PFSK-1 (cell line): ENCODE data around the gene MRPL36.

Source experiments
- FOXP2 ChIP-seq: optimal IDR thresholded peaks from 2 replicates; pipeline ENCODE3; 2011; ENCODE audit warnings: borderline replicate concordance, control low read depth, inconsistent platforms; ENCODE audit not compliant: insufficient read depth; ENCODE audit errors: extremely low read length, extremely low read depth
- POLR2AphosphoS5 ChIP-seq: IDR thresholded peaks from 2 replicates; pipeline ENCODE4 v1.6.1; 2012; ENCODE audit warnings: low read depth, mild to moderate bottlenecking, control low read depth, low read length, moderate library complexity
- REST ChIP-seq, 2 experiments: IDR thresholded peaks; 2 replicates each; pipeline versions ENCODE4 v1.6.1 to v1.8.0; 2011 to 2012; ENCODE audit warnings: low read depth in 2 of 2, low read length in 2 of 2, control low read depth in 1 of 2, inconsistent platforms in 1 of 2, mild to moderate bottlenecking in 1 of 2, moderate library complexity in 1 of 2; ENCODE audit not compliant: insufficient read depth in 1 of 2
- SIN3A ChIP-seq: IDR thresholded peaks from 2 replicates; pipeline ENCODE4 v1.6.1; 2012; ENCODE audit warnings: mild to moderate bottlenecking, low read length, moderate library complexity, borderline replicate concordance; ENCODE audit not compliant: insufficient read depth
- TAF1 ChIP-seq: IDR thresholded peaks from 2 replicates; pipeline ENCODE4 v1.6.1; 2012; ENCODE audit warnings: low read length, control low read depth, borderline replicate concordance; ENCODE audit not compliant: insufficient read depth

The MRPL36 gene

GRCh38 chr5:1778138-1779020 is 21.3 kb downstream of the MRPL36 start:
- TF ChIP-seq FOXP2: no peak
- TF ChIP-seq TAF1: no peak
- TF ChIP-seq POLR2AphosphoS5: no peak
- no peak for TF ChIP-seq SIN3A
- no peak for TF ChIP-seq REST (IDR thresholded peaks at IDR 0.05; ENCODE audit: insufficient read depth in 1 of 2, low read depth in 2 of 2, low read length in 2 of 2)

DNA sequence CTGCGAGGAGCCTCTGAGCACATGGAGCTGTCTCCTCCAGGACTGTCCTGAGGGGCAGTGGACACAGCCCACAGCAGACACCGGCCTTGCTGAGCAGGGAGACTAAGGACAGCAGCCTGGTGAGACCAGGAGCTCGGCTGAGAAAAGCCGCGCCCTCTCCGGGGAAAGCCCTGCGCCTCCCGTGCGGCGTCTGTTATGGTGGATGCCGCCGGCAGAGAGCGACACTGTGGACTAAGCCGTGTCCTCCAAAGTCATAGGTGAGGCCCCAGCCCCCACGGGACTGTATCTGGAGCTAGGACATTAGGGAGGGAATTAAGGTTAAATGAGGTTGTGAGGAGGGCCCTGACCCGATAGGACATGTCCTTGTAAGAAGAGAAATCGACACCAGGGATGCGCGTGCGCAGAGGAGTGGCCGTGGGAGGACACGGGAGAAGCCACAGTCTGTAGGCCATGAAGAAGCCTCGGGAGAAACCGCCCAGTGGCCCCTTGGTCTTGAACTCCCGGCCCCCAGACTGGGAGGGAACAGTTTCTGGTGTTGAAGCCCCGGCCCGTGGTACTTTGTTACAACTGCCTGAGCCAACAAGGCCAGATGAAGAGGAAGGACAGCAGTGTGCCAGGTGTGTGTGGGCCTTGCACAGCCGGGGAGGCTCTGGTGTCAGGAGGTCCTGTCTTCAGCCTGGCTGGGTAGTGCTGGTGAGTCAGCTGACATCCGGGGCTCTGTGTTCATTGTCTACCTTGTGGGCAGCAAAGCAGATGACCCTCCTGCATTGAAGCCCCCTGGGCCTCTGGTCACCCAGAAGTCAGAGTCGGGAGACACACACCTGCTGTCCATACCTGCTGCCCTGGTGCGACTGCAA is 22.1 kb downstream of the MRPL36 start:
- no peak for TF ChIP-seq POLR2AphosphoS5
- no peak for TF ChIP-seq FOXP2
- no peak for TF ChIP-seq REST (IDR thresholded peaks at IDR 0.05; ENCODE audit: insufficient read depth in 1 of 2, low read depth in 2 of 2, low read length in 2 of 2)
- TF ChIP-seq SIN3A: no peak
- no peak for TF ChIP-seq TAF1

DNA sequence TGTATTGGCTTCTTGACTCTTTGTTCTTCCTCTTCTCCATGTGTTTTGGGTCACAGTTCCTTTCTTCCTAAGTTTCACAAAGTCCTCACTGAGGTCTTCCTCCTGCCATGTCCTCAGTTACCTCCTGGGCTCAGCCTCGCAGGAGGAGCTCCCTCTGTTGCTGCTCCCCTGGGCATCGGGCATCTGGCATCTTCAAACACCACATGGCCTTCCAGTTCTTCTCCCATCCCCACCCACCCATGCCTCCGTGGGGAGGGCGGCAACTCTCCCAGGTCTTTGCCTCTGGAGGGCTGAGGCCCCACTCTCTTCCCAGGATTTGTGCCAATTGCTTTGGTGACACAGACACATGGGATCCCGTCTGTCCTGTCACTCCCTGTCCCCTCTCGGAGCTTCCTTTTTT is 22.8 kb downstream of the MRPL36 start:
- TF ChIP-seq SIN3A (no peak), FOXP2 (no peak), TAF1 (no peak), REST (IDR thresholded peaks at IDR 0.05; ENCODE audit: insufficient read depth in 1 of 2, low read depth in 2 of 2, low read length in 2 of 2) (no peak), POLR2AphosphoS5 (no peak)

- TF ChIP-seq SIN3A (no peak), TAF1 (no peak), POLR2AphosphoS5 (no peak), FOXP2 (no peak), REST (IDR thresholded peaks at IDR 0.05; ENCODE audit: insufficient read depth in 1 of 2, low read depth in 2 of 2, low read length in 2 of 2) (no peak)
Measured at GRCh38 chr5:1772634-1773033, 27.0 kb downstream of the MRPL36 start.
